Tibial nerve (tissue), 4 donors: ENCODE measurements around the gene SMG6. TPM values are rescaled to one million over a fixed set of nuclear protein-coding genes. Genes with fewer than 3 reads are reported as not detected.

Experiments
- DNase-seq, 2 donors: peaks; one replicate each; pipeline ENCODE4 v3.0.0-alpha.2; 2019; ENCODE audit warnings: low spot score in 2 of 2
- H3K27ac ChIP-seq, 4 donors: fragments of 200-600 bp; sonication (generic) in 3 of 4; one replicate each; pipeline ENCODE4 v1.5.1; 2017 to 2019; ENCODE audit warnings: mild to moderate bottlenecking in 1 of 4
- H3K27me3 ChIP-seq, 2 donors: fragments of 200-600 bp; sonication (generic) in 1 of 2; one replicate each; pipeline versions ENCODE4 v1.5.1 to v1.6.0; 2017 to 2019
- H3K36me3 ChIP-seq, 3 donors: fragments of 200-600 bp; sonication (generic); one replicate each; pipeline ENCODE4 v1.5.1; 2018 to 2019
- H3K4me1 ChIP-seq, 4 donors: fragments of 200-600 bp; sonication (generic) in 3 of 4; one replicate each; pipeline ENCODE4 v1.5.1; 2017 to 2019
- H3K4me3 ChIP-seq, 4 donors: fragments of 200-600 bp; sonication (generic) in 3 of 4; one replicate each; pipeline ENCODE4 v1.5.1; 2017 to 2019; ENCODE audit warnings: mild to moderate bottlenecking in 1 of 4, moderate library complexity in 1 of 4
- H3K9me3 ChIP-seq, 4 donors: fragments of 200-600 bp; sonication (generic) in 3 of 4; one replicate each; pipeline ENCODE4 v1.5.1; 2017 to 2019
- EP300 ChIP-seq, 2 donors: sonication (generic); formaldehyde crosslinking; IDR thresholded peaks; one replicate each; pipeline ENCODE4 v1.6.1; 2017; ENCODE audit warnings: antibody characterized with exemption in 2 of 2, mild to moderate bottlenecking in 1 of 2
- POLR2A ChIP-seq, 2 donors: fragments of 450-650 bp; IDR thresholded peaks; one replicate each; pipeline ENCODE4 v1.6.1; 2017; ENCODE audit warnings: antibody characterized with exemption in 2 of 2, mild to moderate bottlenecking in 2 of 2, moderate library complexity in 2 of 2
- WGBS, 2 donors: methylation state at CpG; one replicate each; pipeline ENCODE4 v1.1.5; 2018; 5-methylcytosine and 5-hydroxymethylcytosine counted together
- total RNA-seq, 4 donors: library from RNA; depleted of rRNA; stranded (reverse); fragments of >200 nt; gene quantifications; one replicate each; pipeline ENCODE4 v1.1.0, GENCODE V29; 2016
- TF ChIP-seq, protein P1 (sequence below), 5 experiments: fragments of 200-600 bp in 3 of 5; fragments of 450-650 bp in 2 of 5; sonication (generic) in 3 of 5; IDR thresholded peaks; one replicate each; pipeline ENCODE4 v1.5.1; 2016 to 2019; ENCODE audit warnings: antibody characterized with exemption in 5 of 5, mild to moderate bottlenecking in 3 of 5, moderate library complexity in 2 of 5

Gene SMG6
- total RNA-seq, 4 donors from 2014 or later, result 29.5 to 86.5 (median 40.1) TPM

DNA sequence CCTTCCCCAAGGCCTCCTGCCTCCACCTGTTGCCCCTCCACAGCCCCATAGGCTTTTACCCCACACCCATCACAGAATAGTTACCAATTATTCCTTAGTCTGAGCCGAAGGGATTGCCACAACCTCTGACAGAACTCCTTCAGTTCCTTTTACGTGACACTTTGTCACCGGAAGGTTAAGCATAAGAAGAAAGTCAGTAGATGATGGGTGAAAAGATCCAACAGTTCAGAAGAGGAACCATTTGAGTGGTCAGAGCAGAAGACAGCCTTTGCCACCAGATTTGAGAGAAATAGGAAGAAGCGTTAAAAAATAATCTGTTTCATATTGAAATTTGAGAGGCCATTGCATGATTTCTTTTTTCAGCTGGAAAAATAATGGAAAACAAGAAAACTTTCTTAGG lies 1.3 kb upstream of the SMG6 start:
- Histone ChIP-seq H3K27me3 (no peaks in the 10 kb centered on the region), H3K27ac (no peak overlapping the region), H3K4me1 (peaks cover 2 to 33% (median 11%) of the 10 kb centered on the region in 4 donors), H3K9me3 (no peaks in the 10 kb centered on the region), H3K4me3 (no peak overlapping the region), H3K36me3 (peaks cover 0 to 7% (median 0%) of the 10 kb centered on the region in 3 donors)
- no peak for DNase-seq
- TF ChIP-seq, protein P1, sequence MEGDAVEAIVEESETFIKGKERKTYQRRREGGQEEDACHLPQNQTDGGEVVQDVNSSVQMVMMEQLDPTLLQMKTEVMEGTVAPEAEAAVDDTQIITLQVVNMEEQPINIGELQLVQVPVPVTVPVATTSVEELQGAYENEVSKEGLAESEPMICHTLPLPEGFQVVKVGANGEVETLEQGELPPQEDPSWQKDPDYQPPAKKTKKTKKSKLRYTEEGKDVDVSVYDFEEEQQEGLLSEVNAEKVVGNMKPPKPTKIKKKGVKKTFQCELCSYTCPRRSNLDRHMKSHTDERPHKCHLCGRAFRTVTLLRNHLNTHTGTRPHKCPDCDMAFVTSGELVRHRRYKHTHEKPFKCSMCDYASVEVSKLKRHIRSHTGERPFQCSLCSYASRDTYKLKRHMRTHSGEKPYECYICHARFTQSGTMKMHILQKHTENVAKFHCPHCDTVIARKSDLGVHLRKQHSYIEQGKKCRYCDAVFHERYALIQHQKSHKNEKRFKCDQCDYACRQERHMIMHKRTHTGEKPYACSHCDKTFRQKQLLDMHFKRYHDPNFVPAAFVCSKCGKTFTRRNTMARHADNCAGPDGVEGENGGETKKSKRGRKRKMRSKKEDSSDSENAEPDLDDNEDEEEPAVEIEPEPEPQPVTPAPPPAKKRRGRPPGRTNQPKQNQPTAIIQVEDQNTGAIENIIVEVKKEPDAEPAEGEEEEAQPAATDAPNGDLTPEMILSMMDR (IDR thresholded peaks at IDR 0.05), result no peak
- TF ChIP-seq EP300 (IDR thresholded peaks at IDR 0.05), result no peak
- TF ChIP-seq POLR2A (IDR thresholded peaks at IDR 0.05), result no peak
- whole genome bisulfite sequencing, 2 donors, result 83 to 89% methylated on average over 4 of the region's 4 CpGs

DNA sequence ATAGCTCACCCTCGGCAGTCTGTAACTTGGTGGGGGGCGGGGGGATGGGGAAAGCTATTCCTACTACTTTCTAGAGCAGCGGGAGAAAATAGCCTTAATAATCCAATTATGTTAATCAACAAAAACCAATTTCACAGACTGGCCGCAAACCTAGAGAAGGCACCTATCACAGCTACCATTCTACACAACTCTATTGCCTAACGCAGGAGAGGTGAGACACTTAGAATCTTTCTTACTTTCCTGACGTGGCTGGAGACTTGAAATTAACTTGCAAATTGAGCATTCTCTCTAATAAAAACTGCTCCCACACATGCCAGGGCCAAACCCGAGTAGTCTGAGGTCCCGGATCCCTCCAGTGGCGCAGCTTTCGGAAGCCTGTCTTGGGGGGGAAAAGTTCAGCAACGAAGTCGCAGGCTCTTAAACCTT lies 794 bp downstream of the SMG6 start:
- peaks cover 0 to 20% (median 0%) of the 10 kb centered on the region in 3 donors for H3K36me3 ChIP-seq
- no peak for DNase-seq
- peak overlapping the region in 3 of 4 donors; percentile 91 to 93 (median 92) for H3K27ac ChIP-seq
- H3K9me3 ChIP-seq, result no peaks in the 10 kb centered on the region
- H3K4me3 ChIP-seq, result peak overlapping the region; percentile 68 to 92 (median 89)
- no peak for TF ChIP-seq EP300 (IDR thresholded peaks at IDR 0.05)
- TF ChIP-seq, protein P1 (IDR thresholded peaks at IDR 0.05), result no peak
- no peak for TF ChIP-seq POLR2A (IDR thresholded peaks at IDR 0.05)
- WGBS, 2 donors, result 0 to 3% methylated on average over 12 of the region's 12 CpGs
- peaks cover 2 to 33% (median 11%) of the 10 kb centered on the region in 4 donors for H3K4me1 ChIP-seq
- no peaks in the 10 kb centered on the region for H3K27me3 ChIP-seq

DNA sequence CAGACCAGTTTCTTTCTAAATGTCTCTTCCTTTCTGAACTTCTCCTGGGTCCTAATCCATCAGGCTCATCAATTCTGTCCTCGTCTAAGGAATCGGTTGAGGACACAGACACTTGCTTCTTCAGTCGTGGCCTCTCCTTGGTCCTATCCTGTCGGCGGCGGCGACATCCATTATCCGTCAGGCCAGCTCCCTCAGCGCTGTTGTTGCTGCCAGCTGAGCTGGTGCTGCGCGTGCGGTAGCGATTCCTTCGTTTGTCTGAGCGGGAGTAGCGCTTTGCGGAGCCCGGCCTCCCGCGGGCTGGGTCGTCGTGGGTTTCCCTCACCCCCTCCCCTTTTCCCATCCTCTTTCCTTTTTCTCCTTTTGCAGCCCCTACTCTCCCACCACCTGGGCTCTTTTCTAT lies 3.8 kb downstream of the SMG6 start:
- Histone ChIP-seq H3K27ac (no peak overlapping the region), H3K4me1 (peaks cover 2 to 37% (median 11%) of the 10 kb centered on the region in 4 donors), H3K9me3 (no peaks in the 10 kb centered on the region), H3K4me3 (no peak overlapping the region), H3K27me3 (no peaks in the 10 kb centered on the region), H3K36me3 (peaks cover 0 to 50% (median 7%) of the 10 kb centered on the region in 3 donors)
- TF ChIP-seq, protein P1 (IDR thresholded peaks at IDR 0.05), result no peak
- TF ChIP-seq EP300 (IDR thresholded peaks at IDR 0.05), result no peak
- TF ChIP-seq POLR2A (IDR thresholded peaks at IDR 0.05), result no peak
- DNase-seq, result no peak
- WGBS, 2 donors, result 91 to 95% methylated on average over 22 of the region's 22 CpGs

DNA sequence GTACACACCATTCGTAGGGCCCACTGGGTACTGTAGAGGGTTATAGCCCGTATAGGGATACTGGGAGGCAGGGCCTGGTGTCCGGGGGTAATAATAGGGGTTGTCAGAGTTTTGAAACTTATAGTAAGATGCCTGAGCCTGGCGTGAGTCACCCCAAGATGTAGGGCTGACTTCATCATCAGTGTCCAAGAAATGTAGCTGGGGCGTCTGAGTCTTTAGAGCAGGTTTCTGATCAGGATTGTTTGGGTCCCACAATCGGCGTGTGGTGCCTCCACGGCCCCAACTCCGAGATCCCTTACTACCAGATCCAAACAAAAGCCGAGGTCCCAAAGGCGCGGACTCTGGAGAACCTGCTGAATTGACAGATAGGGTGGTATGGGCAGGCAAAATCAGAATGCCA lies 4.4 kb downstream of the SMG6 start:
- Histone ChIP-seq H3K36me3 (peaks cover 0 to 56% (median 7%) of the 10 kb centered on the region in 3 donors), H3K4me3 (no peak overlapping the region), H3K9me3 (no peaks in the 10 kb centered on the region), H3K27me3 (no peaks in the 10 kb centered on the region), H3K4me1 (peaks cover 2 to 31% (median 11%) of the 10 kb centered on the region in 4 donors), H3K27ac (no peak overlapping the region)
- TF ChIP-seq, protein P1 (IDR thresholded peaks at IDR 0.05), result no peak
- no peak for TF ChIP-seq POLR2A (IDR thresholded peaks at IDR 0.05)
- no peak for TF ChIP-seq EP300 (IDR thresholded peaks at IDR 0.05)
- WGBS, 2 donors, result 97 to 98% methylated on average over 12 of the region's 12 CpGs
- no peak for DNase-seq

DNA sequence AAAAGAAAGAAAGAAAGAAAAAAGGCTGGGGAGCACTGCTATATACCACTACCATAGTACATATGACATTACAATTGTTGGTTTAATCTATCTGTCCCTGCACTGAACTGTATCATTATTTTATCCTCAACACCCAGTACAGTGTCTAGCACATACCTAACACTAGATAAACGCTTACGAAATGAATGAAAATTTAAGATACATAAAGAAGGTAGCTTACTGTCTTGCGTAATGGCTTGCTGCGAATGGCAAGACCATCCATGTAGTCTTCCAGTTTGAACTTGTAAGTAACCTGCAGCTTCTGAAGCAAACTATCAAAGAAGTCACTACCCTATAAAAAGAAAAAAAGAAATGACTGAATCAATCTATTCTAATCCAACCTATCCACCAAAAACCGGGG lies 6.6 kb downstream of the SMG6 start:
- no peaks in the 10 kb centered on the region for H3K27me3 ChIP-seq
- no peaks in the 10 kb centered on the region for H3K9me3 ChIP-seq
- H3K36me3 ChIP-seq, result peaks cover 3 to 77% (median 7%) of the 10 kb centered on the region in 3 donors
- H3K4me1 ChIP-seq, result peaks cover 2 to 21% (median 7%) of the 10 kb centered on the region in 4 donors
- no peak overlapping the region for H3K4me3 ChIP-seq
- WGBS, 2 donors, result 88 to 92% methylated on average over 5 of the region's 5 CpGs
- no peak for DNase-seq
- no peak for TF ChIP-seq EP300 (IDR thresholded peaks at IDR 0.05)
- TF ChIP-seq, protein P1 (IDR thresholded peaks at IDR 0.05), result no peak
- TF ChIP-seq POLR2A (IDR thresholded peaks at IDR 0.05), result no peak
- H3K27ac ChIP-seq, result no peak overlapping the region
